ENCODE measurements around the gene SIPA1L2. TPM values are rescaled to one million over a fixed set of nuclear protein-coding genes. Genes with fewer than 3 reads are reported as not detected.

Gene SIPA1L2
- total RNA-seq, 4 donors from 2014 or later, result 14.8 to 25.1 (median 20.8) TPM

DNA sequence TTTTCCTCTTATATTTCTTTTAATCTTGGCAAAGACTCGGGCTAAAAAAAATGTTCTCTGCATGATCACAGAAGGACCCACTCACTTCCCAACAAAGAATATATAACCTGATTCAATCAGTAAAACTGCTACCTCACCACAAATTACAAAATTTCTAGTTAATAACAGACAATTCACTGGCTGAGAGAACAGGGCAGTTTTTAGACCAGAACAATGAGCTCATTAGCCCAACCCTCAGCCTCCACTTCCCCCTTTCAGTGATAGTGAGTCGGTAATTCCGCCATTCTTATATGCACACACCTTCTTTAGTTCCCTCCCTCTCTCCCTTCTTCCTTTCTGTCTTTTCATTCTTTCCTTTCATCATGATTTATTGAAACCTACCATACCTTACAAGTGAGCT, 8.9 kb downstream of the SIPA1L2 start:
- Histone ChIP-seq H3K4me3 (no peak overlapping the region), H3K9me3 (no peaks in the 10 kb centered on the region), H3K27me3 (no peaks in the 10 kb centered on the region), H3K27ac (no peak overlapping the region), H3K36me3 (no peaks in the 10 kb centered on the region), H3K4me1 (peaks cover 39% of the 10 kb centered on the region)
- whole genome bisulfite sequencing, result 87% methylated on average over 3 of the region's 3 CpGs
- DNase-seq (ENCODE audit: low spot score in 2 of 2), result no peak
- TF ChIP-seq EP300 (IDR thresholded peaks at IDR 0.05), result no peak
- TF ChIP-seq, protein P1, sequence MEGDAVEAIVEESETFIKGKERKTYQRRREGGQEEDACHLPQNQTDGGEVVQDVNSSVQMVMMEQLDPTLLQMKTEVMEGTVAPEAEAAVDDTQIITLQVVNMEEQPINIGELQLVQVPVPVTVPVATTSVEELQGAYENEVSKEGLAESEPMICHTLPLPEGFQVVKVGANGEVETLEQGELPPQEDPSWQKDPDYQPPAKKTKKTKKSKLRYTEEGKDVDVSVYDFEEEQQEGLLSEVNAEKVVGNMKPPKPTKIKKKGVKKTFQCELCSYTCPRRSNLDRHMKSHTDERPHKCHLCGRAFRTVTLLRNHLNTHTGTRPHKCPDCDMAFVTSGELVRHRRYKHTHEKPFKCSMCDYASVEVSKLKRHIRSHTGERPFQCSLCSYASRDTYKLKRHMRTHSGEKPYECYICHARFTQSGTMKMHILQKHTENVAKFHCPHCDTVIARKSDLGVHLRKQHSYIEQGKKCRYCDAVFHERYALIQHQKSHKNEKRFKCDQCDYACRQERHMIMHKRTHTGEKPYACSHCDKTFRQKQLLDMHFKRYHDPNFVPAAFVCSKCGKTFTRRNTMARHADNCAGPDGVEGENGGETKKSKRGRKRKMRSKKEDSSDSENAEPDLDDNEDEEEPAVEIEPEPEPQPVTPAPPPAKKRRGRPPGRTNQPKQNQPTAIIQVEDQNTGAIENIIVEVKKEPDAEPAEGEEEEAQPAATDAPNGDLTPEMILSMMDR (IDR thresholded peaks at IDR 0.05), result no peak
- TF ChIP-seq POLR2AphosphoS5 (IDR thresholded peaks at IDR 0.05), result no peak
- TF ChIP-seq POLR2A (IDR thresholded peaks at IDR 0.05), result no peak

DNA sequence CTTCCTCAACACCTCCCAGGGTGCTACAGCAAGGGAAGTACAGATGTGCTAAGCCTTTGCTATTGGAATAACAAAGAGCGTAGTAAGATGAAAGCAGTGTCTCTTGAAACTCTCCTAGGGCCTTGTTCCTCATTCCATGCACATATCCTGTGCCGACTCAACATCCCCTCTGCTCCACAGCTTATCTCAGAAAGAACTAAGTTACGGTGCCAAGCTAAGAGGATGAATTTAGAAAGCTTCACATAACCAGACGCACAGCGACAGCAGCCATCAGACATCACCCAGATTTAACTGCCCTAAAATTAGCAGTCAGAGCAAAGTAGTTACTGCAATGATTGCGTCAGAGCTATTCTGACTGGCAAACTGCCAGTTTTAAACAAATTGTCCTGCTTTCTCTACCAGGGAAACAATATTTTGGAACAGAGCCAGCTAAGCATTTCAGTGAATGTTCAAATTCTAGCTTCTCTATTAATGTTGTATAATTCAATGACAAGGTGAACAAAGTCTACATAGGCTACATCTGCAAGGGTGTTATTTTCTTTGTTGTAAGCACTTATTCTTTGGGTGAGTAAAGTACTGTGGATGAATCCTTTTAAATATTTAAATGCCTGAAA, 9.5 kb downstream of the SIPA1L2 start:
- Histone ChIP-seq H3K9me3 (no peaks in the 10 kb centered on the region), H3K27ac (peak overlapping the region; percentile 19), H3K4me1 (peaks cover 34% of the 10 kb centered on the region), H3K27me3 (no peaks in the 10 kb centered on the region), H3K36me3 (no peaks in the 10 kb centered on the region), H3K4me3 (peak overlapping the region; percentile 16)
- TF ChIP-seq, protein P1 (IDR thresholded peaks at IDR 0.05), result no peak
- TF ChIP-seq POLR2AphosphoS5 (IDR thresholded peaks at IDR 0.05), result peak in 2 of 3 donors; percentile 43 to 72
- no peak for TF ChIP-seq EP300 (IDR thresholded peaks at IDR 0.05)
- DNase-seq (ENCODE audit: low spot score in 2 of 2), result no peak
- WGBS, result 37% methylated on average over 6 of the region's 6 CpGs

DNA sequence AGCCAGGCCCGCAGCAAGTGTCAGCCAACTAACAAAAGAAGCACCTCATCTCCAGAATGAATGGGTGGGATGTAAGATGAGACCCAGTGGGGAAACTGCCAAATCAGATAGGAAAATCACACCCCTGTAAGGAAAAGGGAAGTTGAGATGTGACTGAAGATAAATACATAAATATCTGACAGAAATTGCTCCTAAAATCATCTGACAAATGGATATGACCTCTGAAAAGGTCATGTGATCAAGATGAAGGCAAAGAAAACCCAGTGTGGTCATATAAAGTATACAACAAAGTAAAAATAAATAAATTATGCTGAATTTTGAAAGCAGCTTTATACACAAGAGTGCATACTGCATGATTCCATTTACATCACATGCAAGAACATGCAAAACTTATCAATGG, 12.7 kb downstream of the SIPA1L2 start:
- H3K36me3 ChIP-seq, result no peaks in the 10 kb centered on the region
- WGBS, result 88% methylated on average over 1 of the region's 1 CpG

DNA sequence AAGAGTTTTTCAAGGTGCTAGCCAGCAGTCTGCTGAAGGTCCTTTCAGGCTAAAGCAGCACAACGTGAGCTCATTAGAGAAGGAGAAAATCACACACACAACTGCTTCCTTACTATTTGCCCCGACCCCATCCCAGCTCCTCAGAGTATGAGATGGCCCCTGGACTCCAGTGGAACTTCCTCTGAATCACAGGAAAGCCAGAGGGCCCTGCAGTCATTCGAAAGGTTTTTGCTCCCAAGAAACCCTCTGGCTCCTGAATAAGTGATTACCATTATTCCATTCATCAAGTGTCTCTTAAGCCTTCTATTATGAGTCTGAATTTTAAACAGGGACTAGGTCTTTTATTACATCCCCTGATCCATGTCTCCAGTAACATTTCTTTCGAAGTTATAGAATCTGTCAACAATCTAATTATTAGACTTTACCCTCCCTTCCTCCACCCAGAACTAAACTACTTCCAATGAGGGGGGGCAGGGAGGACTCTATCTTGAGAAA, 14.6 kb downstream of the SIPA1L2 start:
- WGBS, result 93% methylated on average over 4 of the region's 4 CpGs
- Histone ChIP-seq H3K4me1 (peaks cover 17% of the 10 kb centered on the region), H3K36me3 (no peaks in the 10 kb centered on the region), H3K9me3 (no peaks in the 10 kb centered on the region), H3K4me3 (no peak overlapping the region), H3K27ac (no peak overlapping the region), H3K27me3 (no peaks in the 10 kb centered on the region)
- DNase-seq (ENCODE audit: low spot score in 2 of 2), result no peak
- no peak for TF ChIP-seq POLR2AphosphoS5 (IDR thresholded peaks at IDR 0.05)
- TF ChIP-seq, protein P1 (IDR thresholded peaks at IDR 0.05), result no peak
- no peak for TF ChIP-seq EP300 (IDR thresholded peaks at IDR 0.05)
- no peak for TF ChIP-seq POLR2A (IDR thresholded peaks at IDR 0.05)

More for the DNA sequence above, 12.7 kb downstream of the SIPA1L2 start:
- TF ChIP-seq, protein P1 (IDR thresholded peaks at IDR 0.05), result no peak
- TF ChIP-seq EP300 (IDR thresholded peaks at IDR 0.05), result no peak
- TF ChIP-seq POLR2A (IDR thresholded peaks at IDR 0.05), result no peak
- Histone ChIP-seq H3K9me3 (no peaks in the 10 kb centered on the region), H3K4me1 (peaks cover 26% of the 10 kb centered on the region), H3K4me3 (no peak overlapping the region), H3K27me3 (no peaks in the 10 kb centered on the region), H3K27ac (no peak overlapping the region)
- no peak for DNase-seq (ENCODE audit: low spot score in 2 of 2)

DNA sequence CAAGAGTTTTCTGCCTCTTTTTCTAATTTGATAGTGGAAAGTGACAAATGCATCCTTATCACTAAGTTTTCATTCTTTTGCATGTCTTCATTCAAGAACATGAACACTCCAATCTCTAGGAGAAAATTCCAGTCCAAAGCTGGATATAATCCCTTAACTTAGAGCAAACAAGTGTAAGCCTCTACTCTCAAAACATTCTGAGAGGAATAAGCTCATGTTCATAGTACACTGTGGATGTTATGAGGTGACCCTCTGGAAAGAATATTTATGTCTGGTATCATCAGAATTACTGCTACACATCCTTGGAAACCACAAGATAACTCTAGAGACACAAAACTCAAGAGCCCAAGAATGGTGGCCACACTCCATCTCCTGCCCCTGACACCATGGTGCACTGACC, 15.1 kb downstream of the SIPA1L2 start:
- peaks cover 12% of the 10 kb centered on the region for H3K4me1 ChIP-seq
- no peaks in the 10 kb centered on the region for H3K36me3 ChIP-seq
- no peak overlapping the region for H3K27ac ChIP-seq
- H3K4me3 ChIP-seq, result no peak overlapping the region
- no peaks in the 10 kb centered on the region for H3K27me3 ChIP-seq
- no peaks in the 10 kb centered on the region for H3K9me3 ChIP-seq
- TF ChIP-seq, protein P1 (IDR thresholded peaks at IDR 0.05), result no peak
- TF ChIP-seq EP300 (IDR thresholded peaks at IDR 0.05) (no peak), POLR2AphosphoS5 (IDR thresholded peaks at IDR 0.05) (no peak)
- DNase-seq (ENCODE audit: low spot score in 2 of 2), result no peak

Measured in suprapubic skin (tissue), 4 donors.